ENCODE measurements around the gene MORN1.

GRCh38 chr1:2319291-2319690 lies 72.1 kb downstream of the MORN1 start:
- TF ChIP-seq CTCF (IDR thresholded peaks at IDR 0.05; ENCODE audit: low read depth, low read length, poor library complexity, severe bottlenecking) (no peak), EZH2phosphoT487 (IDR thresholded peaks at IDR 0.05; ENCODE audit: borderline replicate concordance, low read length) (no peak)
